Measurements from ENCODE around the gene OMG. TPM values are rescaled to one million over a fixed set of nuclear protein-coding genes. Genes with fewer than 3 reads are reported as not detected.
"Not testable (repeated sequence)": the region's sequence is repeated elsewhere in the genome, so short reads cannot be mapped to it uniquely, and the experiment has no call there.

Gene OMG
- total RNA-seq (0.12 TPM in 1 of 2 replicates, not detected in the other), polyA plus RNA-seq (0.58 and 2.2 TPM in 2 replicates)

DNA sequence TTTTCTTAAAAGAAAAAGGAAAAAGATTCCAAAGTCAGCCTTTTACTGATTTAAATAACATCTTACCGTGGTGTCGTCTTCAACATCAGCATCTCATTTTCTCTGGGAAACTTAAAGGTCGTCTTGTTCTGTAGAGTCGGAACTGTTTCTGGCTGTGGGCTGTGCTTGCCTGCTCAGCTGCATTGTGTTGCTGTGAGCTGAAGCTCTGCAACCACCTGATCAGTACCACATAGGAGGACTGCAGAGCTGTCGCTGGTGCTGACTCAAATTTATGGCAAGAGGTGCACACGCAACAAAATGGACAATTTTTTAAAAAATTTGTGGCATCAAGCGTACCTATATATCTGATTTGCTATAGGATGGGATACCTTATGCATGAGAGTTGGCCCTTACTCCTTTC is at the start of gene OMG:
OMG (minus strand) TSS at position 150 of the 400 bp plus-strand sequence. CDS start 908 bp downstream, outside the sequence.
- no peak for TF ChIP-seq EZH2phosphoT487 (IDR thresholded peaks at IDR 0.05; ENCODE audit: low read depth, severe bottlenecking, unreplicated experiment)
- TF ChIP-seq, protein P1, sequence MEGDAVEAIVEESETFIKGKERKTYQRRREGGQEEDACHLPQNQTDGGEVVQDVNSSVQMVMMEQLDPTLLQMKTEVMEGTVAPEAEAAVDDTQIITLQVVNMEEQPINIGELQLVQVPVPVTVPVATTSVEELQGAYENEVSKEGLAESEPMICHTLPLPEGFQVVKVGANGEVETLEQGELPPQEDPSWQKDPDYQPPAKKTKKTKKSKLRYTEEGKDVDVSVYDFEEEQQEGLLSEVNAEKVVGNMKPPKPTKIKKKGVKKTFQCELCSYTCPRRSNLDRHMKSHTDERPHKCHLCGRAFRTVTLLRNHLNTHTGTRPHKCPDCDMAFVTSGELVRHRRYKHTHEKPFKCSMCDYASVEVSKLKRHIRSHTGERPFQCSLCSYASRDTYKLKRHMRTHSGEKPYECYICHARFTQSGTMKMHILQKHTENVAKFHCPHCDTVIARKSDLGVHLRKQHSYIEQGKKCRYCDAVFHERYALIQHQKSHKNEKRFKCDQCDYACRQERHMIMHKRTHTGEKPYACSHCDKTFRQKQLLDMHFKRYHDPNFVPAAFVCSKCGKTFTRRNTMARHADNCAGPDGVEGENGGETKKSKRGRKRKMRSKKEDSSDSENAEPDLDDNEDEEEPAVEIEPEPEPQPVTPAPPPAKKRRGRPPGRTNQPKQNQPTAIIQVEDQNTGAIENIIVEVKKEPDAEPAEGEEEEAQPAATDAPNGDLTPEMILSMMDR (IDR thresholded peaks at IDR 0.05; ENCODE audit: poor library complexity): no peak
- no peak for TF ChIP-seq EZH2 (IDR thresholded peaks at IDR 0.05; ENCODE audit: borderline replicate concordance)
- Histone ChIP-seq H3K27ac (no peak within 1 kb of the TSS), H2AFZ (no peak within 1 kb of the TSS), H4K20me1 (ENCODE audit: insufficient read depth, poor library complexity, severe bottlenecking) (no peaks in the 10 kb centered on the region), H3K4me2 (no peak within 1 kb of the TSS), H3K9me3 (ENCODE audit: low read depth) (no peaks in the 10 kb centered on the region), H3K36me3 (replicated peaks; ENCODE audit: insufficient read depth, low read depth) (no peaks in the 10 kb centered on the region), H3K9me2 (replicated peaks; ENCODE audit: insufficient read depth) (no peaks in the 10 kb centered on the region), H3K4me1 (ENCODE audit: insufficient read depth) (no peaks in the 10 kb centered on the region), H3K4me3 (no peak within 1 kb of the TSS), H3K79me2 (no peaks in the 10 kb centered on the region), H3K27me3 (no peaks in the 10 kb centered on the region)
- 89% methylated on average over 7 of the region's 7 CpGs for WGBS (ENCODE audit: low lambda C conversion rate, missing lambda C conversion rate)
- DNase-seq (ENCODE audit: low spot score): no peak

GRCh38 chr17:31345191-31345747 is 48.2 kb upstream of the OMG start:
- not testable (repeated sequence) for H3K27me3 ChIP-seq; H3K4me2 ChIP-seq; H3K36me3 ChIP-seq (replicated peaks; ENCODE audit: insufficient read depth, low read depth); H2AFZ ChIP-seq; H3K9me3 ChIP-seq (ENCODE audit: low read depth); H4K20me1 ChIP-seq (ENCODE audit: insufficient read depth, poor library complexity, severe bottlenecking); H3K27ac ChIP-seq; DNase-seq (ENCODE audit: low spot score); H3K4me1 ChIP-seq (ENCODE audit: insufficient read depth); H3K79me2 ChIP-seq; H3K9me2 ChIP-seq (replicated peaks; ENCODE audit: insufficient read depth); H3K4me3 ChIP-seq
- 92% methylated on average over 14 of the region's 34 CpGs for WGBS (ENCODE audit: low lambda C conversion rate, missing lambda C conversion rate)

- TF ChIP-seq, protein P1 (IDR thresholded peaks at IDR 0.05; ENCODE audit: poor library complexity): no peak
- Histone ChIP-seq H3K36me3 (replicated peaks; ENCODE audit: insufficient read depth, low read depth) (no peaks in the 10 kb centered on the region), H3K4me1 (ENCODE audit: insufficient read depth) (no peaks in the 10 kb centered on the region), H3K27me3 (no peaks in the 10 kb centered on the region), H3K9me2 (replicated peaks; ENCODE audit: insufficient read depth) (no peaks in the 10 kb centered on the region), H3K79me2 (no peaks in the 10 kb centered on the region), H3K9me3 (ENCODE audit: low read depth) (no peaks in the 10 kb centered on the region), H3K4me2 (no peak overlapping the region), H3K27ac (no peak overlapping the region), H2AFZ (no peak overlapping the region), H3K4me3 (no peak overlapping the region), H4K20me1 (ENCODE audit: insufficient read depth, poor library complexity, severe bottlenecking) (no peaks in the 10 kb centered on the region)
- no peak for DNase-seq (ENCODE audit: low spot score)
- WGBS (ENCODE audit: low lambda C conversion rate, missing lambda C conversion rate): 69% methylated on average over 6 of the region's 6 CpGs
These were observed 43.0 kb upstream of the OMG start for GRCh38 chr17:31339906-31340661.

- Histone ChIP-seq H3K36me3 (replicated peaks; ENCODE audit: insufficient read depth, low read depth) (no peaks in the 10 kb centered on the region), H3K27ac (no peak overlapping the region), H3K9me3 (ENCODE audit: low read depth) (no peaks in the 10 kb centered on the region), H4K20me1 (ENCODE audit: insufficient read depth, poor library complexity, severe bottlenecking) (no peaks in the 10 kb centered on the region), H3K4me1 (ENCODE audit: insufficient read depth) (no peaks in the 10 kb centered on the region), H3K4me3 (no peak overlapping the region), H3K79me2 (no peaks in the 10 kb centered on the region), H3K4me2 (no peak overlapping the region), H3K27me3 (no peaks in the 10 kb centered on the region), H3K9me2 (replicated peaks; ENCODE audit: insufficient read depth) (no peaks in the 10 kb centered on the region), H2AFZ (no peak overlapping the region)
- TF ChIP-seq EZH2phosphoT487 (IDR thresholded peaks at IDR 0.05; ENCODE audit: low read depth, severe bottlenecking, unreplicated experiment) (no peak), EZH2 (IDR thresholded peaks at IDR 0.05; ENCODE audit: borderline replicate concordance) (no peak)
- TF ChIP-seq, protein P1 (IDR thresholded peaks at IDR 0.05; ENCODE audit: poor library complexity): no peak
- DNase-seq (ENCODE audit: low spot score): no peak
These were observed 32.2 kb upstream of the OMG start for GRCh38 chr17:31329221-31329620.

All from hepatocyte (in vitro differentiated cells).